Heart left ventricle (tissue), 16 donors: ENCODE results near the gene KRTAP10-6. TPM values are rescaled to one million over a fixed set of nuclear protein-coding genes. Genes with fewer than 3 reads are reported as not detected.

Source experiments
- ATAC-seq, 4 donors: fragments of 200-7000 bp; cut with Tn5 transposase; one replicate each; pipeline ENCODE4 v1.9.1; 2020 to 2022; ENCODE audit warnings: moderate library complexity in 4 of 4, mild to moderate bottlenecking in 3 of 4, moderate number of reproducible peaks in 1 of 4
- DNase-seq, 5 donors: peaks; one replicate each; pipeline ENCODE4 v3.0.0-alpha.2; 2020
- H3K27ac ChIP-seq, 12 donors: fragments of 200-600 bp; sonication (generic) in 4 of 12; one replicate each; pipeline versions ENCODE4 v1.5.0 to v1.8.0; 2016 to 2022; ENCODE audit warnings: mild to moderate bottlenecking in 2 of 12
- H3K27me3 ChIP-seq, 9 donors: fragments of 200-600 bp; sonication (generic) in 2 of 9; one replicate each; pipeline versions ENCODE4 v1.5.1 to v1.8.0; 2016 to 2022; ENCODE audit warnings: mild to moderate bottlenecking in 3 of 9
- H3K36me3 ChIP-seq, 9 donors: fragments of 200-600 bp; sonication (generic) in 2 of 9; one replicate each; pipeline versions ENCODE4 v1.5.0 to v1.8.0; 2018 to 2022; ENCODE audit warnings: mild to moderate bottlenecking in 2 of 9
- H3K4me1 ChIP-seq, 12 donors: fragments of 200-600 bp; sonication (generic) in 4 of 12; one replicate each; pipeline versions ENCODE4 v1.5.0 to v1.8.0; 2016 to 2022; ENCODE audit warnings: mild to moderate bottlenecking in 3 of 12
- H3K4me3 ChIP-seq, 12 donors: fragments of 200-600 bp; sonication (generic) in 4 of 12; one replicate each; pipeline versions ENCODE4 v1.5.0 to v1.8.0; 2017 to 2022; ENCODE audit warnings: mild to moderate bottlenecking in 9 of 12, moderate library complexity in 4 of 12
- H3K9me3 ChIP-seq, 12 donors: fragments of 200-600 bp; sonication (generic) in 4 of 12; one replicate each; pipeline versions ENCODE4 v1.5.0 to v1.8.0; 2016 to 2022; ENCODE audit warnings: mild to moderate bottlenecking in 1 of 12
- POLR2A ChIP-seq, 2 donors: fragments of 450-650 bp; IDR thresholded peaks; one replicate each; pipeline ENCODE4 v1.6.1; 2017; ENCODE audit warnings: antibody characterized with exemption in 2 of 2, mild to moderate bottlenecking in 2 of 2, moderate library complexity in 2 of 2
- WGBS, 4 donors: extraction: QIAGEN DNeasy Blood & Tissue Kit in 2 of 4; methylation state at CpG; one replicate each; pipeline versions ENCODE4 v1.1.5 to v1.1.7; 2013 to 2018; 5-methylcytosine and 5-hydroxymethylcytosine counted together
- intact Hi-C, 10 donors: fragments of 100-400 bp; cut with DNase I; formaldehyde crosslinking; loops; one replicate each; pipeline versions ENCODE4 v1.11.1 to v1.14.2; 2022
- polyA plus RNA-seq, 2 donors: library from polyadenylated mRNA; stranded (reverse); fragments of 200-250 nt; gene quantifications; one replicate each; pipeline ENCODE4 v1.2.3, GENCODE V29; 2013
- total RNA-seq, 9 donors: library from RNA; depleted of rRNA in 2 of 9; stranded (reverse); fragments of >200 nt in 2 of 9; fragmentation: NEBNext Ultra II Directional in 3 of 9; extraction: Animal tissue kit (Norgen Biotek cat#: 25700) in 3 of 9; gene quantifications; one replicate each; pipeline versions ENCODE4 v1.1.0 to v1.2.4, GENCODE V29; 2016 to 2023
- TF ChIP-seq, protein P1 (sequence below), 12 donors: fragments of 200-600 bp; sonication (generic) in 4 of 12; IDR thresholded peaks; one replicate each; pipeline versions ENCODE4 v1.5.0 to v1.8.0; 2018 to 2022; ENCODE audit warnings: antibody characterized with exemption in 12 of 12, mild to moderate bottlenecking in 5 of 12
- donor health status: ischemic (EF 13 %, LVEDD 7.1; RV severe dilation, severe dysfunction).
- donor health status: healthy with polysubstance abuse.
- donor health status: DM: no; HTN: yes; CAD: no.
- donor health status: DM: no; HTN: no; CAD: no.
- donor health status: ischemic (EF 25% LVEDD 6.9; RV normal size, moderate dysfunction).
- donor health status: ischemic (EF 25% LVEDD 5.7; RV mildly dilated, moderate dysfunction).
- donor health status: healthy.
- donor health status: DM: yes; HTN: yes; CAD: no.
- donor health status: ischemic (EF 35%, LVEDD 5.7; RV mildly dilated, moderate dysfunction).
- donor health status: nonischemic (EF 11% LVEDD 7.7; RV severe dilation, severe dysfunction).
- donor health status: DM: yes; HTN: yes; CAD: no.
- donor health status: PGD.
- donor health status: ischemic (EF 29% LVEDD 5.4; RV normal size, mild dysfunction).
- donor health status: nonischemic (EF 23%, LVEDD 6.1; RV moderate dilation, normal function).

Gene KRTAP10-6
- total and polyA plus RNA-seq, 11 donors, result not detected

DNA sequence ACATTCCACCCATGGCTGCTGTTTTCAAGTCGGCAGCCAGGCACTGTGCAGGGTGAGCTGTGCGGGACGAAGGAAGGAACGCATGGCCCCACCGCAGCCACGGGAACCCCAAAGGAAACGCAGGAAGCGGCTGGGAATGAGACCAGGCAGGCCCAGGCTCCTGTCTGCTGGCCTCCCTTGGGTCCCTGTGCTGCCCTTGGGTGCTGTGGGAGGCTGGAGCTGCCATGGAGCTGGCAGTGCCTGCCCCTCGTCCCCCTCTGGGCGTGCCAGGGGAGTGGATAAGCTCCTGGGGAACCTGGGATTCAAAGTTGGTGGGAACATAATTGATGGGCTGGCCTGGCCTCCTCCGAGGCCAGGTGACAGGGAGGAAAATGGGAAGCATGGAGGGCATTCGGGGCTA, 24.0 kb downstream of the KRTAP10-6 start:
- H3K4me1 ChIP-seq, result peaks cover 0 to 23% (median 0%) of the 10 kb centered on the region in 12 donors
- no peaks in the 10 kb centered on the region for H3K36me3 ChIP-seq
- ATAC-seq (peak in 1 of 4 donors; percentile 12), DNase-seq (no peak)
- intact Hi-C loops, result no loop called here
- no peak overlapping the region for H3K27ac ChIP-seq
- peaks cover 0 to 16% (median 4%) of the 10 kb centered on the region in 12 donors for H3K9me3 ChIP-seq
- TF ChIP-seq, protein P1, sequence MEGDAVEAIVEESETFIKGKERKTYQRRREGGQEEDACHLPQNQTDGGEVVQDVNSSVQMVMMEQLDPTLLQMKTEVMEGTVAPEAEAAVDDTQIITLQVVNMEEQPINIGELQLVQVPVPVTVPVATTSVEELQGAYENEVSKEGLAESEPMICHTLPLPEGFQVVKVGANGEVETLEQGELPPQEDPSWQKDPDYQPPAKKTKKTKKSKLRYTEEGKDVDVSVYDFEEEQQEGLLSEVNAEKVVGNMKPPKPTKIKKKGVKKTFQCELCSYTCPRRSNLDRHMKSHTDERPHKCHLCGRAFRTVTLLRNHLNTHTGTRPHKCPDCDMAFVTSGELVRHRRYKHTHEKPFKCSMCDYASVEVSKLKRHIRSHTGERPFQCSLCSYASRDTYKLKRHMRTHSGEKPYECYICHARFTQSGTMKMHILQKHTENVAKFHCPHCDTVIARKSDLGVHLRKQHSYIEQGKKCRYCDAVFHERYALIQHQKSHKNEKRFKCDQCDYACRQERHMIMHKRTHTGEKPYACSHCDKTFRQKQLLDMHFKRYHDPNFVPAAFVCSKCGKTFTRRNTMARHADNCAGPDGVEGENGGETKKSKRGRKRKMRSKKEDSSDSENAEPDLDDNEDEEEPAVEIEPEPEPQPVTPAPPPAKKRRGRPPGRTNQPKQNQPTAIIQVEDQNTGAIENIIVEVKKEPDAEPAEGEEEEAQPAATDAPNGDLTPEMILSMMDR (IDR thresholded peaks at IDR 0.05), result no peak
- no peak for TF ChIP-seq POLR2A (IDR thresholded peaks at IDR 0.05)
- no peak overlapping the region for H3K4me3 ChIP-seq
- H3K27me3 ChIP-seq, result peaks cover 0 to 10% (median 0%) of the 10 kb centered on the region in 9 donors
- whole genome bisulfite sequencing, 4 donors, result 61 to 82% (median 71%) methylated on average over 5 to 12 of the region's 12 CpGs

DNA sequence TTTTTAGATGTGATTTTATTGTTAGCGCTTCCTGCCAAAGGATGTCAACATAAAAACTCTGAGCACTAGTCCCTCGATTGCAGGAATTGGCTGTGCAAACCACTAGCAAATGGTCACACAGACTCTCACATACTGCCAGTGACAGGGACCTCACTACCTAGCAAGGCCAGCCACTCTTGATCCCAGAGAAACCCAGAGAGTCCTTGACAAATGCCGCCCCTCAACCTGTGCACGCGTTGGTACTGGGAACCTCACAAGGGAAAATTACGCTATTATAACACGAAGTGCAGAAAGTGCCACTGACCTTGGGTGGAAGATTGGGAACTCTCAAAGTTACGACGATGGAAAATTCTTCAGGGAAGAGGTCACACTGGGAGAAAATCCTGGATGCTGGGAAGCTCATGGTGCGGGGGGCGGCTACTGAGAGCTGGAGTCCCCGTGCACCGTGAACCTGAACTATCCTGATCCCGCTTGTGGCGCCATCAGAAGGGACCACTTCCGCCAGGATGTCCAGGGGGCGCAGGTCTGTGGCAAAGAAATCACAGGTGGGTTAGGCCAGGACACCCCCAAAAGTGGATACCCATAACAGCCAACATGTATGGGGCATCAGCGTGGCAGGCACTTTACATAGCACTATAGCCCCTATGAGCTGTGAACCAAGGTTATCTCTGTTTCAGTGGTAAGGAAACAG, 24.7 kb downstream of the KRTAP10-6 start:
- Histone ChIP-seq H3K4me1 (peaks cover 0 to 23% (median 0%) of the 10 kb centered on the region in 12 donors), H3K9me3 (peaks cover 0 to 21% (median 6%) of the 10 kb centered on the region in 12 donors), H3K4me3 (no peak overlapping the region), H3K27ac (no peak overlapping the region), H3K36me3 (no peaks in the 10 kb centered on the region), H3K27me3 (peaks cover 0 to 10% (median 0%) of the 10 kb centered on the region in 9 donors)
- WGBS, 4 donors, result 90 to 92% (median 91%) methylated on average over 17 to 18 of the region's 18 CpGs
- peak in 1 of 4 donors; percentile 21 for ATAC-seq
- TF ChIP-seq, protein P1 (IDR thresholded peaks at IDR 0.05), result no peak
- no peak for TF ChIP-seq POLR2A (IDR thresholded peaks at IDR 0.05)
- intact Hi-C loops, result no loop called here
- no peak for DNase-seq

DNA sequence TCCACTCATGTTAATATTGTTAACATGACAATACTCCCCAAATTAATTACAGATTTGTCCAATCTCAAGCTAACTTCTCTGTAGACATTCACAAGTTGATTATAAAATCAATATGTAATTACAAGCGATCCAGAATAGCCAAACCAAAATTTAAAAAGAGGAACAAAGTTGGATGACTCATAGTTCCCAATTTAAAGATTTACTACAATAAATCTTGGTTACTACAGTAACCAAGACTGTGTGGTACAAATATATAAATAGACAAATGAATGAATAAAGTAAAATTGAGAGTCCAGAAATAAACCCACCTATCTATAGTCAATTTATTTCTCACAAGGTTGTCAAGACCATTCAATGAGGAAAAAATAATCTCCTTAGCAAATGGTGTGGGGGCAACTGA, 25.9 kb downstream of the KRTAP10-6 start:
- TF ChIP-seq POLR2A (IDR thresholded peaks at IDR 0.05), result no peak
- TF ChIP-seq, protein P1 (IDR thresholded peaks at IDR 0.05), result no peak
- ATAC-seq (no peak), DNase-seq (no peak)
- peaks cover 0 to 23% (median 0%) of the 10 kb centered on the region in 12 donors for H3K4me1 ChIP-seq
- no peak overlapping the region for H3K27ac ChIP-seq
- H3K36me3 ChIP-seq, result no peaks in the 10 kb centered on the region
- 73 to 88% (median 76%) methylated on average over 1 of the region's 1 CpG for WGBS, 4 donors
- intact Hi-C loops, result no loop called here
- no peak overlapping the region for H3K4me3 ChIP-seq
- peaks cover 0 to 24% (median 5%) of the 10 kb centered on the region in 12 donors for H3K9me3 ChIP-seq
- peaks cover 0 to 6% (median 0%) of the 10 kb centered on the region in 9 donors for H3K27me3 ChIP-seq

DNA sequence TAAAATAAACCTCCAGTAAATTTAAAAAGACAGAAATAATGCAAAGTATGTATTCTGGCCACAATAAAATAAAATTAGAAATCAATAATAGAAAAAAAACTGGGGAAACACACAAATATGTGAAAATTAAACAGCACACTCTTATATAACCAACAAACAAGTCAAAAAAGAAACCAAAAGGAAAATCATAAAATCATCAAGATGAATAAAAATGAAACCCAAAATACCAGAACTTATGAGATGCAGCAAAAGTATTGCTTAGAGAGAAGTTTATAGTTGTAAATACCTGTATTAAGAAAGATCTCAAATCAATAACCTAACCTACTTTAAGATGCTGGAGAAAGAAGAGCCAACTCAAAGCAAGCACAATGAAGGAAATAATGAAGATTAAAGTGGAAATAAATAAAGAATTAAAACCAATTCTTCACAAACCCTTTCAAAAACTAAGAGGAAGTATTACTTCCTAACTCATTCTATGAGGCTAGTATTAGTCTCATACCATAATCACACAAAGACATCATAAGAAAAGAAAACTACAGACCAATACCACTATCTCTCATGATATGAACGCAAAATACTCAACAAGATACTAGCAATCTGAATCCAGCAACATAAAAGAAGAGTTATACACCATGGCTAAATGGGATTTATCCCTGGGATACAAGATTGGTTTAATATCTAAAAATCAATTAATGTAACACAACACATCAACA, 27.3 kb downstream of the KRTAP10-6 start:
- ATAC-seq, result no peak
- Histone ChIP-seq H3K36me3 (no peaks in the 10 kb centered on the region), H3K27ac (peak overlapping the region in 1 of 12 donors; percentile 43), H3K9me3 (peaks cover 0 to 22% (median 5%) of the 10 kb centered on the region in 12 donors), H3K27me3 (peaks cover 0 to 6% (median 0%) of the 10 kb centered on the region in 9 donors), H3K4me3 (no peak overlapping the region), H3K4me1 (peaks cover 0 to 23% (median 0%) of the 10 kb centered on the region in 12 donors)
- WGBS, 4 donors, result 0 to 89% (median 41%) methylated on average over 1 of the region's 1 CpG
- TF ChIP-seq POLR2A (IDR thresholded peaks at IDR 0.05), result no peak
- TF ChIP-seq, protein P1 (IDR thresholded peaks at IDR 0.05), result no peak
- intact Hi-C loops, result no loop called here
- no peak for DNase-seq
